ENCODE measurements around the gene KRT8. TPM values are rescaled to one million over a fixed set of nuclear protein-coding genes. Genes with fewer than 3 reads are reported as not detected.

The KRT8 gene
- total and polyA plus RNA-seq, 10 of the 15 experiments (the other 5 are each of a cell fraction or from before 2014, with no cell fraction given), result 0.11 to 5.6 (median 0.37) TPM; not detected in 1

- no peaks in the 10 kb centered on the region for H3K4me1 ChIP-seq (ENCODE audit: control insufficient read depth, insufficient read depth, low read length)
- POLR2A ChIA-PET, result no interaction called here
- no peaks in the 10 kb centered on the region for H3K36me3 ChIP-seq (ENCODE audit: control insufficient read depth in 2 of 2, insufficient read depth in 2 of 2, low read length in 1 of 2)
- SMC1A ChIA-PET (ENCODE audit: uncharacterized antibody, unreplicated experiment), result no interaction called here
- no peak overlapping the region for H3K9ac ChIP-seq (ENCODE audit: control insufficient read depth, insufficient read depth, low read length)
- FAIRE-seq (no peak), ATAC-seq (no peak), DNase-seq (ENCODE audit: low read depth, low spot score) (no peak)
- H3K27ac ChIP-seq (ENCODE audit: control insufficient read depth, insufficient read depth), result no peak overlapping the region
- no peak for TF ChIP-seq CHD4 (IDR thresholded peaks at IDR 0.05)
- TF ChIP-seq ZNF384 (IDR thresholded peaks at IDR 0.05; ENCODE audit: borderline replicate concordance, low read depth, low read length), result no peak
- no peak for TF ChIP-seq BHLHE40 (IDR thresholded peaks at IDR 0.05; ENCODE audit: borderline replicate concordance in 1 of 2, low read depth in 2 of 2, low read length in 1 of 2)
- no peak for TF ChIP-seq BCL3 (IDR thresholded peaks at IDR 0.05; ENCODE audit: borderline replicate concordance, insufficient read depth, low read depth, low read length, poor library complexity, severe bottlenecking)
- no peak overlapping the region for H3K4me3 ChIP-seq
- no TSS peak for BruUV-seq (replicated peaks)
- no peaks in the 10 kb centered on the region for H3K79me2 ChIP-seq (ENCODE audit: control insufficient read depth, insufficient read depth, low read length)
- CTCF ChIA-PET, result no interaction called here
- no peaks in the 10 kb centered on the region for H3K9me3 ChIP-seq (replicated peaks; ENCODE audit: control insufficient read depth, insufficient read depth, low read length)
- no peak overlapping the region for H3K4me2 ChIP-seq (ENCODE audit: control insufficient read depth, insufficient read depth)
- RAD21 ChIA-PET (ENCODE audit: unreplicated experiment), result no interaction called here
- no peaks in the 10 kb centered on the region; a peak in 1 of 4 replicates for H3K27me3 ChIP-seq (replicated peaks in 1 of 2; ENCODE audit: control insufficient read depth in 2 of 2, insufficient read depth in 2 of 2, low read length in 1 of 2)
- in situ Hi-C loops (cut with MboI), result no loop called here
- intact Hi-C loops (cut with micrococcal nuclease; ENCODE audit: unreplicated experiment), result no loop called here
- 35% methylated on average over 7 of the region's 7 CpGs for WGBS (ENCODE audit: insufficient coverage, insufficient replicate concordance, low lambda C conversion rate, missing lambda C conversion rate)
- H4K20me1 ChIP-seq (ENCODE audit: control insufficient read depth, insufficient read depth), result no peaks in the 10 kb centered on the region
- H2AFZ ChIP-seq (ENCODE audit: control insufficient read depth, low read depth, low read length), result no peak overlapping the region
Observed at GRCh38 chr12:52953181-52953841, 48.4 kb upstream of the KRT8 start.

Data from GM12878 (cell line).